ENCODE measurements around the gene SMOC1.

SMOC1 gene

DNA sequence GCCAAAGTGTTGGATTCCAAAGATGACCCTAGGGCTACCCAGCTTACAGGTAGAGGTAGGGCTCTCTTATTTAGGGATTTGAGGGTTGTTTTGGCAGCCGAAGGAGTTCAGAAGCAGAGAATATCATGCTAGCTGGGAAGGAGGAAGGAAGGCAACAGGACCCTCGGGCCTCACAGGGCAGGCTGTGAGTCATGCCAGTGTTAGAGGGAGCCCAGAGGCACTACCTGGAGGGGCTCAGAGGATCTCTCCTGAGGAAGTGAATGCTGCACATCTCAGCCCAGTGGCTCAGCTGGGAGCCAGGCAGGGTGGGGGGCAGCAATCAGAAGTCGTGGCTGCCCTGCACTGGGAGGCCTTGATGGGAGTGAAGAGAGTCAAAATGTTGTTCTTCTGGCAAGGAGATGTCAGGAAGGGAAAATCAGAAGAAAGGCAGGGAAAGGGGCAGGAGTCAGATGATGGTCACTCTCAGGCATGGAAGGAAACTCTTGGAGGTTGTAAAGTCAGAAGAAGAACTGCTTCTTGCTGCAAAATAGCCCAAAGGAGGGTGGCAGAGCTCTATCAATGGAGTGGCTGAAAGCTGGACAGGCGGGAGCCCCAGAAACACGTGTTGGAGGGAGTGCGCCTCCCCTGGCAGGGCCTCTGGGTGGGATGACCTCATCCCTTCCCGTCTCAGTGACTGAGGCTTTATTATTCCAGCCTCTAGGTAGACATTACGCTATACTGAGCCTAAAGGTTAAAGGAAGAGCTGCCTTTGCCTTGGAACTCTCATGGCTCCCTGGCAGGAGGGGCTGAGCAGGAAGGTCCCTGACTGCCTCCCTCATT is 141.3 kb downstream of the SMOC1 start:
- H3K4me3 ChIP-seq (ENCODE audit: low read length): no peak overlapping the region
- no peak for DNase-seq (ENCODE audit: low read depth, low spot score)

DNA sequence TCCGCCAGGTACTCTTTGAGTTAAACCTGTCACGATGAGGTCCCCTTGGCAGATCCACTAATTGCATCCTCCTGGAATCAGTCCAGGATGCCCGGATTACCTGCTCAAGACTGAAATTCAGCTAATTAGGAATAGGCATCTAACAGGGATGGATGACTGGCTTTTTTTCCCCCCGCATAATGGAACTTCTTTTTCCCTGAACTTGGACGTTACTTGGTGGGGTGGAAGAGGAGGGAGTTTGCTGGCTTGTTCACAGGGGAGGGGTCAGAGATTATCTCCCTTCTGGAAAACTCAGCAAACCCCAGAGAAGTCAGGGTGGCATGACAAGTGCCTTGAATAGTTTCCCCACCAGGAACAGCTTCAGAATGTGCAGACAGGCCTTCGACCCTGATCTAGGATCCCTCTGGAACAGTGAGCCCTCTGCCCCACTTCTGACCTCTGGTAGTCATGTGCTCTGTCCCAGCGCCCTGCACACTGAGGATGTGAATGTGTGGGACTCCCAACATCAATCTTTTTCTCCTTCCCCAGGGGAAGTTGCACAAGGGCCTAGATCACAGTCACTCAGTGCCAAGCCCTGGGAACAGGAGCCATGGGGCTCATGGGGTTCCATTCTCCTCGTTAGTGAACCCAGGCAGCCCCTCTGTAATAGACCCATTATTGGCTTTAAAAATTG is 142.5 kb downstream of the SMOC1 start:
- no peak overlapping the region for H3K4me3 ChIP-seq (ENCODE audit: low read length)
- DNase-seq (ENCODE audit: low read depth, low spot score): no peak

GRCh38 chr14:70022771-70023445 is 143.7 kb downstream of the SMOC1 start:
- H3K4me3 ChIP-seq (ENCODE audit: low read length): no peak overlapping the region
- no peak for DNase-seq (ENCODE audit: low read depth, low spot score)

GRCh38 chr14:70023871-70024270 is 144.7 kb downstream of the SMOC1 start:
- no peak overlapping the region for H3K4me3 ChIP-seq (ENCODE audit: low read length)
- DNase-seq (ENCODE audit: low read depth, low spot score): no peak

DNA sequence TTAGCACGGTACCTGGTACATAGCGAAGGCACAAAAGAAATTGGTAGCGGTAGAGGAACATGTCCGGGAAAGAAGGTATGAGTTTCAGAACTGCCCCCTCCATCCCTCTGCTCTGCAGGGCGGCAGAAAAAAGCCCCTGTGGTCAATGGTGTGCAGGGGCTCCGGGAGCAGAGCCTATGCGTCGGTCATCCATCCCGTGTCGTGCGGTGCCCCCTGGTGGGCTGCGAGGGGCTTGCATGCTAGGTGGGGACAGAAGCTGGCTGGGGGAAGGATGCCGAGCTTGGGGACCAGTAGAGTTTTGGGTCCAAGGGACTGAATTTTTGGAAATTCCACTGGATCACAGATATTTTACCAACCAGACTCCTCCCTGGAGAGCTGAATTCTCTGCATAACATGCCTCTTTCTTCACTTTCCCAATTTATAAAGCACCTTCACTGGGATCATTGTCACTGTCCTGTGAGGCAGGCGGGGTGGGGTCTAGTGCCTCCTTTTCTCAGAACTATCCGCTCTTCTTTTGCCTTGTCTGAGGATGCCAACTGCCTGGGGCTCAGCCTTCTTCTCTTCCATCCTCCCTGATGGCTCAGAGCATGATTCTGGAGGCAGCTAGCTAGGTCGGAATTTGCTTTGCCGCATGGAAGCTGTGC is 148.7 kb downstream of the SMOC1 start:
- DNase-seq (ENCODE audit: low read depth, low spot score): no peak
- no peak overlapping the region for H3K4me3 ChIP-seq (ENCODE audit: low read length)

GRCh38 chr14:70029296-70030132 is 150.3 kb downstream of the SMOC1 start:
- DNase-seq (ENCODE audit: low read depth, low spot score): no peak
- H3K4me3 ChIP-seq (ENCODE audit: low read length): no peak overlapping the region

DNA sequence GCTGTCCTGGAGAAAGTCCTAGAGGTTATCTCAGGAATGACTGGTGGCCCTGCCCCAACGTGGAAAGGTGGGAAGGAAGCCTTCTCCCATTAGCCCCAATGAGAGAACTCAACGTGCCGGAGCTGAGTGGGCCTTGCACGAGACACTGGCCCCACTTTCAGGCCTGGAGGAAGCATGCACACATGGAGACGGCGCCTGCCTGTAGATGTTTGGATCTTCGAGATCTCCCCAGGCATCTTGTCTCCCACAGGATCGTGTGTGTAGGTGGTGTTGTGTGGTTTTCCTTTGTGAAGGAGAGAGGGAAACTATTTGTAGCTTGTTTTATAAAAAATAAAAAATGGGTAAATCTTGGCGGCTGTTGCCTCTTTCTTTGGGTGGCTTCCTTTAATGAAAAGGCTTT is 152.8 kb downstream of the SMOC1 start:
- no peak overlapping the region for H3K4me3 ChIP-seq (ENCODE audit: low read length)
- DNase-seq (ENCODE audit: low read depth, low spot score): no peak

- H3K4me3 ChIP-seq (ENCODE audit: low read length): no peak overlapping the region
- no peak for DNase-seq (ENCODE audit: low read depth, low spot score)
Observed at GRCh38 chr14:70032447-70032846, 153.2 kb downstream of the SMOC1 start.

DNA sequence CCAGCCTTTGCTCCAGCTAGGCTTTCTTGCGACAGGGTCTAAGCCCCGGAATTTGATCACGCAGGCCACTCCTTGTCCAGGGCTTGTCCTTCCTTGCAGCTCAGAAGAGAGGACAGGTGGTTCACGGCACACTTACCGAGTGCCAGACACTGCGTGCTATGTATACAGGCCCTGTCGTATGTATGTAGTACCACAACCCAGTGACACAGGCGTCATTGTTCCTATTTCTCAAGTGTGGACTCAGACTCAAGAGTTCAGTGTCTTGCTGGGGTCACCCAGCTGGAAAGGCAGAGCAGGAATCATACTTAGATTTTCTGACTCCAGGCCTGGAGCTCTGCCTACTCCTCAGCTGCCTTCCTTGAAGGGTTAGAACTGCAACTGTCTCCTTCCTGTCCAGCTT is 153.9 kb downstream of the SMOC1 start:
- DNase-seq (ENCODE audit: low read depth, low spot score): no peak
- no peak overlapping the region for H3K4me3 ChIP-seq (ENCODE audit: low read length)

- H3K4me3 ChIP-seq (ENCODE audit: low read length): no peak overlapping the region
- no peak for DNase-seq (ENCODE audit: low read depth, low spot score)
Observed at GRCh38 chr14:70033561-70033960, 154.3 kb downstream of the SMOC1 start.

DNA sequence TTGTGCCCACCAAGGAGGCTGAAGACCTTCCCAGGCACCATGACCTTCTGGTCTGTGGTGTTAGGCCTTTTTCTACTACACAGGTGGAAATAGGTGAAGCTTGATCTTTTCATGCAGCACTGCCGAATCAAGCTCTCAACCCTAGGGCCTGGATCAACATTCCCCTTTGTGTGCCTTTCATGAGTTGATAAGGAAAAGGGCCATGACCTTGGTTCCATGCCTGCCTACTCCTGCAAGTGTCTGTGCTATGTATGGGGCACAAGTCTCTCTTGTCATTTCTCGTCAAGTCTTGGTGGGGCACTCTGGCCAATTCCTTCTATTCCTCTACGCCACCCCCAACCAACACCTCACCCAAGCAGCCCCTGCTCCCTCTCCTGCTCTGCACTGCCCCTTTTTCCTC is 155.0 kb downstream of the SMOC1 start:
- no peak for DNase-seq (ENCODE audit: low read depth, low spot score)
- no peak overlapping the region for H3K4me3 ChIP-seq (ENCODE audit: low read length)

GRCh38 chr14:70036665-70037064 is 157.4 kb downstream of the SMOC1 start:
- DNase-seq (ENCODE audit: low read depth, low spot score): no peak

GRCh38 chr14:70043001-70043400 is 163.8 kb downstream of the SMOC1 start:
- DNase-seq (ENCODE audit: low read depth, low spot score): no peak
- no peak overlapping the region for H3K4me3 ChIP-seq (ENCODE audit: low read length)

More at GRCh38 chr14:70036665-70037064, 157.4 kb downstream of the SMOC1 start:
- no peak overlapping the region for H3K4me3 ChIP-seq (ENCODE audit: low read length)

DNA sequence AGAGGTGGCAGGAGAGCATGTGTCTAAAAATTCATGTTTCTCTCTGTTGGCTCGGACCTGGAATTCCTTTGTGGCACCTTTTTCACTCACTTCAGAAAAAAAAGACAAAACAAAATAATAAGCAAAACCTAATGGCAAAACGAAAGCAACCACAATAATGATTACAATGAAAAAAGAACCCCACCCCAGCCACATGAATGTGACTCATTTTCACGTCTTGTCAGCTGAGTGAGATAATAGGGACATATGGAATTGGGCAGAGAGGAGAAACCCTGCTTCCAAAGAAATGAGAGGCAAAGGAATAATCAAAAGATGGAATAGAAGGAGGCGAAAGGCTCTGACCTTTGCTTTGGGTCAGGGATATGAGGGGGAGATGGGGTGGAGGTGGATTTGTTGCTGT is 166.1 kb downstream of the SMOC1 start:
- DNase-seq (ENCODE audit: low read depth, low spot score): no peak
- no peak overlapping the region for H3K4me3 ChIP-seq (ENCODE audit: low read length)

- no peak overlapping the region for H3K4me3 ChIP-seq (ENCODE audit: low read length)
- DNase-seq (ENCODE audit: low read depth, low spot score): peak; percentile 8
Observed at GRCh38 chr14:70045844-70046535, 166.8 kb downstream of the SMOC1 start.

DNA sequence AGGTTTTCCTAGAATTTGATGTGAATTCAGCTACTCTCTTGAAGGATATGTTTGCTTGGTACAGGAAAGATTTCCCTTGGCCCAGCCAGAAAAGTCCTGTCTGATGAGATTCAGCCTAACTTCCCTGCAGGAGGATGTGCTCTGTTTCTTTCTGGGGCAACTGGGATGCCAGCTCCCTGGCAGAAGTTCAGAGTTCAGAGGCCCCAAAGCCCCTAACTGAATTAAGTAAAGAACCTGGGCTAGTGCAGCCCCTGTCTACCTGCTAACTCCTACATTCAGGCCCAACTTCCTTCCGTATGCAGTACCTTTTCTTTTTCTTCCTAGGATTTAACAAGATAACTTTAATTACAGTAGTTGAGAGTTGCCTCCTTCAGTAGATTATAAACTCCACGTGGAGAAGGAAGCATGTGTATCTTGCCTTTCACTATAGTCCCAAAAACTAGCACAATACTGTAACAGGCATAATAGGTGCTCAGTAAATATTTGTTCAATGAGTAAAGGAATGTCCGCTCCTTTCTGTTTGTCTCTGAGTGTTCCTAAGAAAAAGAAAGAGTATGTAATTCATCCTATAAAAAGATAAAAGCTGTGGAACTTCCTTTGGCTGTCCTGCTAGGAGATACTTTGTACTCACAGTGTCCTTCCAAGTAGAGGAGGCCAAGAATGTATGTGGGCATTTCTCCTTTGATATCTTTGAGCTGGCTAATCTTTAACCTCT is 168.5 kb downstream of the SMOC1 start:
- DNase-seq (ENCODE audit: low read depth, low spot score): no peak
- no peak overlapping the region for H3K4me3 ChIP-seq (ENCODE audit: low read length)

DNA sequence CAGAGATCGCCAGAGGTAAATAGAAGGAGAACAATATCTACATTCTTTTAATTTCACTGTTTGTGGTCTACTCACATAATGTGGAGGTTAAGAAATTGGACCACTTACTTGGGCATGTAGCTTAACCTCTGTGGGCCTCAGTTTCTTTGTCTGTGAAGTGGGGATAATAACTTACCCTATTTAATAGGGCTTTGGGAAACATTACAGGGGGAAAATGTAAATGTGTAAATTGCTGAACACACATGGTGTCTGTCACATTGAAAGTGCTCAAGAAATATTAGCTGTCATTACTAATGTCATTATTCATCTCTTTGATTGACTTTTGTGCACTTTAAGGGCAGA is 169.1 kb downstream of the SMOC1 start:
- H3K4me3 ChIP-seq (ENCODE audit: low read length): no peak overlapping the region
- no peak for DNase-seq (ENCODE audit: low read depth, low spot score)

- DNase-seq (ENCODE audit: low read depth, low spot score): no peak
- H3K4me3 ChIP-seq (ENCODE audit: low read length): no peak overlapping the region
Observed at GRCh38 chr14:70049605-70050004, 170.4 kb downstream of the SMOC1 start.

Measured in Jurkat, Clone E6-1 (cell line).